K562 (cell line): ENCODE data around the gene UBQLN3. TPM values are rescaled to one million over a fixed set of nuclear protein-coding genes. Genes with fewer than 3 reads are reported as not detected.
A peak's percentile ranks its signal among the peaks of the same experiment; 100 is the strongest.

Experiments used
- CHCHD3 ChIP-seq: fragments of 250-450 bp; sonication (Bioruptor Pico); IDR thresholded peaks from 2 replicates; pipeline ENCODE4 v2.1.2; 2022; ENCODE audit warnings: mild to moderate bottlenecking
- COPS2 ChIP-seq: fragments of 450-650 bp; conservative IDR thresholded peaks from 2 replicates; pipeline ENCODE4 v1.6.1; 2016; ENCODE audit warnings: mild to moderate bottlenecking, moderate library complexity
- CREB5 ChIP-seq: fragments of 250-450 bp; sonication (Bioruptor Pico); IDR thresholded peaks from 2 replicates; pipeline ENCODE4 v1.5.0; 2020; ENCODE audit warnings: mild to moderate bottlenecking
- GTF3C2 ChIP-seq: IDR thresholded peaks from 3 replicates; pipeline ENCODE4 v1.6.1; 2011; ENCODE audit warnings: borderline replicate concordance, mild to moderate bottlenecking, moderate library complexity; ENCODE audit not compliant: insufficient read length; ENCODE audit errors: extremely low read depth
- KLF1 ChIP-seq: fragments of 450-650 bp; IDR thresholded peaks from 2 replicates; pipeline ENCODE4 v1.6.1; 2016; ENCODE audit warnings: missing genetic modification characterization, missing compliant biosample characterization
- MLLT1 ChIP-seq, 2 experiments: fragments of 450-650 bp; IDR thresholded peaks; 2 replicates each; pipeline ENCODE4 v1.6.1; 2016
- NBN ChIP-seq: fragments of 450-650 bp; IDR thresholded peaks from 2 replicates; pipeline ENCODE4 v1.6.1; 2016; ENCODE audit warnings: low read depth, mild to moderate bottlenecking
- NCOR1 ChIP-seq: fragments of 450-650 bp; IDR thresholded peaks from 2 replicates; pipeline ENCODE4 v1.6.1; 2016; ENCODE audit warnings: mild to moderate bottlenecking, moderate library complexity
- PHB ChIP-seq: fragments of 250-450 bp; sonication (Bioruptor Pico); IDR thresholded peaks from 2 replicates; pipeline ENCODE4 v1.5.0; 2021
- POLR2AphosphoS5 ChIP-seq: IDR thresholded peaks from 2 replicates; pipeline ENCODE4 v1.6.1; 2011; ENCODE audit warnings: mild to moderate bottlenecking, low read depth, low read length, moderate library complexity; ENCODE audit not compliant: control insufficient read depth, insufficient read depth
- RAD21 ChIP-seq, 2 experiments: fragments of 250-450 bp in 1 of 2; fragments of 450-650 bp in 1 of 2; sonication (Bioruptor Pico) in 1 of 2; formaldehyde crosslinking in 1 of 2; IDR thresholded peaks in 1 of 2; conservative IDR thresholded peaks in 1 of 2; 2 replicates each; pipeline versions ENCODE4 v1.4.0 to v1.8.0; 2020 to 2022; ENCODE audit warnings: mild to moderate bottlenecking in 2 of 2, moderate library complexity in 1 of 2
- RBBP5 ChIP-seq: fragments of 200-600 bp; sonication (generic); IDR thresholded peaks from 2 replicates; pipeline ENCODE4 v1.6.1; 2012; ENCODE audit warnings: borderline replicate concordance, mild to moderate bottlenecking, low read length, control low read depth, inconsistent platforms; ENCODE audit not compliant: insufficient read depth, poor library complexity, severe bottlenecking
- SMARCA5 ChIP-seq: fragments of 450-650 bp; IDR thresholded peaks from 2 replicates; pipeline ENCODE4 v1.6.1; 2016
- SOX6 ChIP-seq: fragments of 450-650 bp; IDR thresholded peaks from 2 replicates; pipeline ENCODE4 v1.6.1; 2014; ENCODE audit warnings: mild to moderate bottlenecking
- UBTF ChIP-seq, 2 experiments: IDR thresholded peaks; 2 replicates each; pipeline ENCODE4 v1.6.1; 2012; ENCODE audit warnings: improper control_type of control experiment in 2 of 2, low read depth in 2 of 2, low read length in 2 of 2, borderline replicate concordance in 1 of 2
- XRCC3 ChIP-seq: fragments of 450-650 bp; IDR thresholded peaks from 2 replicates; pipeline ENCODE4 v1.6.1; 2017; ENCODE audit warnings: mild to moderate bottlenecking, moderate library complexity
- ZHX1 ChIP-seq: fragments of 150-350 bp; conservative IDR thresholded peaks from 2 replicates; pipeline ENCODE4 v1.6.1; 2014; ENCODE audit warnings: low read length
- ZNF175 ChIP-seq: fragments of 200-800 bp; sonication (Bioruptor generic); IDR thresholded peaks from 2 replicates; pipeline ENCODE4 v1.6.1; 2016; ENCODE audit warnings: low read depth, mild to moderate bottlenecking, missing genetic modification characterization, missing compliant biosample characterization
- polyA plus RNA-seq, 8 experiments: library from polyadenylated mRNA; depleted of rRNA in 4 of 8; stranded (reverse) in 5 of 8; unstranded in 3 of 8; fragments of >200 nt; fragmentation: Nextera tagmentation in 2 of 8; fragmentation: Illumina TruSeq in 1 of 8; extraction: Ambion mirVana in 2 of 8; extraction: Trizol in 1 of 8; gene quantifications; 2 replicates each; pipeline versions ENCODE4 v1.2.1 to v1.2.3, GENCODE V29; 2011 to 2014; ENCODE audit warnings: inconsistent platforms in 1 of 8, missing spikeins in 1 of 8
- total RNA-seq, 7 experiments: library from RNA; depleted of rRNA in 6 of 7; stranded (reverse); fragments of >200 nt in 6 of 7; fragmentation: Illumina TruSeq in 2 of 7; extraction: Trizol in 2 of 7; gene quantifications; 2 replicates each; pipeline versions ENCODE4 v1.2.1 to v1.2.3, GENCODE V29; 2011 to 2021; ENCODE audit warnings: low replicate concordance in 1 of 7

The UBQLN3 gene
- total and polyA plus RNA-seq, 9 of the 15 experiments (the other 6 are each of a cell fraction or from before 2014, with no cell fraction given) = 0.01 to 0.27 TPM; not detected in 7

- TF ChIP-seq UBTF (IDR thresholded peaks at IDR 0.05; ENCODE audit: borderline replicate concordance in 1 of 2, low read depth in 2 of 2, low read length in 2 of 2) = no peak
- TF ChIP-seq CREB5 = no peak
- TF ChIP-seq RBBP5 = no peak
- TF ChIP-seq SMARCA5 = no peak
- no peak for TF ChIP-seq MLLT1 (IDR thresholded peaks at IDR 0.05)
- peak; percentile 78 for TF ChIP-seq SOX6
- TF ChIP-seq RAD21 (CRISPR knock-in tag; conservative IDR thresholded peaks at IDR 0.05 in 1 of 2, IDR thresholded peaks at IDR 0.05 in 1 of 2) = no peak
- TF ChIP-seq GTF3C2 = no peak
- no peak for TF ChIP-seq NCOR1
- no peak for TF ChIP-seq COPS2
- TF ChIP-seq XRCC3 = no peak
- TF ChIP-seq POLR2AphosphoS5 = no peak
- TF ChIP-seq CHCHD3 (CRISPR knock-in tag) = no peak
- TF ChIP-seq PHB = no peak
- TF ChIP-seq KLF1 = no peak
- TF ChIP-seq NBN = no peak
- TF ChIP-seq ZNF175 (CRISPR knock-in tag) = no peak
- TF ChIP-seq ZHX1 = no peak
Observed at GRCh38 chr11:5522308-5522707, 12.6 kb upstream of the UBQLN3 start (continued).
